SK-MEL-5 (cell line): ENCODE data around the gene UROD. TPM values are rescaled to one million over a fixed set of nuclear protein-coding genes. Genes with fewer than 3 reads are reported as not detected.
"Not testable (repeated sequence)": the region's sequence is repeated elsewhere in the genome, so short reads cannot be mapped to it uniquely, and the experiment has no call there.

Experiments used
- DNase-seq: peaks from one replicate; pipeline ENCODE4 v3.0.0-alpha.2; 2016; ENCODE audit warnings: low read depth, low spot score
- in situ Hi-C: cut with HindIII; loops from 2 replicates; pipeline ENCODE4 v1.10.0; 2016; ENCODE audit warnings: low sequenced_read_pairs, high pct_unique_total_duplicates, low pct_unique_long_range_greater_than_20kb
- total RNA-seq: library from RNA; depleted of rRNA; stranded (reverse); fragments of >200 nt; shearing (Covaris generic); gene quantifications from 2 replicates; pipeline ENCODE4 v1.2.3, GENCODE V29; 2014

UROD gene
- total RNA-seq, 1 experiment from 2014 or later: 78.9 TPM

GRCh38 chr1:45023663-45024062 lies 11.6 kb downstream of the UROD start:
- in situ Hi-C loops: no loop called here
- no peak for DNase-seq

- in situ Hi-C loops: no loop called here
- DNase-seq: no peak
Observed at GRCh38 chr1:45026446-45026845, 14.4 kb downstream of the UROD start.

GRCh38 chr1:45032837-45033236 lies 20.8 kb downstream of the UROD start:
- DNase-seq: no peak
- in situ Hi-C loops: no loop called here

- DNase-seq: no peak
- in situ Hi-C loops: no loop called here
Observed at GRCh38 chr1:45033356-45033755, 21.3 kb downstream of the UROD start.

- DNase-seq: no peak
- in situ Hi-C loops: no loop called here
Observed at GRCh38 chr1:45035631-45036301, 23.7 kb downstream of the UROD start.

GRCh38 chr1:45037456-45037855 lies 25.4 kb downstream of the UROD start:
- DNase-seq: no peak
- in situ Hi-C loops: no loop called here

GRCh38 chr1:45038240-45038639 lies 26.2 kb downstream of the UROD start:
- no peak for DNase-seq
- in situ Hi-C loops: no loop called here

GRCh38 chr1:45038661-45039364 lies 26.8 kb downstream of the UROD start:
- in situ Hi-C loops: no loop called here
- DNase-seq: no peak

GRCh38 chr1:45040297-45040696 lies 28.2 kb downstream of the UROD start:
- no peak for DNase-seq
- in situ Hi-C loops: no loop called here

GRCh38 chr1:45043094-45043493 lies 31.0 kb downstream of the UROD start:
- no peak for DNase-seq
- in situ Hi-C loops: no loop called here

GRCh38 chr1:45044916-45045315 lies 32.9 kb downstream of the UROD start:
- DNase-seq: no peak
- in situ Hi-C loops: no loop called here

GRCh38 chr1:45047032-45047431 lies 35.0 kb downstream of the UROD start:
- DNase-seq: no peak
- in situ Hi-C loops: no loop called here

- in situ Hi-C loops: no loop called here
- DNase-seq: no peak
Observed at GRCh38 chr1:45051005-45051772, 39.1 kb downstream of the UROD start.

GRCh38 chr1:45057542-45057941 lies 45.5 kb downstream of the UROD start:
- in situ Hi-C loops: no loop called here
- DNase-seq: no peak

GRCh38 chr1:45059829-45060228 lies 47.8 kb downstream of the UROD start:
- DNase-seq: no peak
- in situ Hi-C loops: no loop called here

GRCh38 chr1:45062463-45062862 lies 50.4 kb downstream of the UROD start:
- in situ Hi-C loops, DNase-seq: not testable (repeated sequence)

- peak; percentile 10 for DNase-seq
- in situ Hi-C loops: no loop called here
Observed at GRCh38 chr1:45065083-45065482, 53.0 kb downstream of the UROD start.
